Caco-2 (cell line): Measurements from ENCODE around the gene NFKB2. TPM values are rescaled to one million over a fixed set of nuclear protein-coding genes. Genes with fewer than 3 reads are reported as not detected.
A peak's percentile ranks its signal among the peaks of the same experiment; 100 is the strongest.

Experiments used
- BruUV-seq: library from RNA; stranded (reverse); fragments of 400-500 nt; replicated peaks from 2 replicates; lab custom pipeline; 2021; lab: Mats Ljungman, UMichigan
- CTCF ChIA-PET: fragments of 300-600 bp; sonication (Branson Sonifier 250); formaldehyde crosslinking; loops from one replicate; lab custom pipeline; 2022; ENCODE audit warnings: antibody characterized with exemption; lab: Charles Lee
- POLR2A ChIA-PET: fragments of 300-600 bp; sonication (Branson Sonifier 250); formaldehyde crosslinking; loops from one replicate; lab custom pipeline; 2022; ENCODE audit warnings: antibody characterized with exemption; lab: Charles Lee
- DNase-seq, 2 experiments: peaks; one replicate each; pipeline versions ENCODE4 v3.0.0 to v3.0.0-alpha.2; 2020 to 2022
- H3K27me3 ChIP-seq: replicated peaks from 2 replicates; pipeline ENCODE4 v1.6.0; 2011; ENCODE audit warnings: low read length; ENCODE audit not compliant: control insufficient read depth, insufficient read depth
- H3K36me3 ChIP-seq: 2 replicates; pipeline ENCODE4 v1.5.1; 2011; ENCODE audit warnings: low read length; ENCODE audit not compliant: control insufficient read depth, insufficient read depth
- H3K4me1 ChIP-seq: fragments of 250-450 bp; sonication (Bioruptor Pico); 2 replicates; pipeline ENCODE4 v1.5.1; 2020; ENCODE audit warnings: mild to moderate bottlenecking
- H3K4me3 ChIP-seq: 2 replicates; pipeline ENCODE4 v1.5.1; 2011; ENCODE audit warnings: low read depth, mild to moderate bottlenecking, control low read depth, low read length
- H3K9me3 ChIP-seq: fragments of 250-450 bp; sonication (Bioruptor Pico); 2 replicates; pipeline ENCODE4 v1.5.1; 2020; ENCODE audit warnings: mild to moderate bottlenecking, moderate library complexity
- H3K27ac Mint-ChIP-seq: one replicate; pipeline ENCODE4 v1.8.0; 2022; ENCODE audit warnings: mixed read lengths; ENCODE audit not compliant: unreplicated experiment
- H3K27me3 Mint-ChIP-seq: one replicate; pipeline ENCODE4 v1.8.0; 2022; ENCODE audit warnings: mixed read lengths; ENCODE audit not compliant: insufficient read depth, unreplicated experiment
- H3K36me3 Mint-ChIP-seq: one replicate; pipeline ENCODE4 v1.8.0; 2022; ENCODE audit warnings: mild to moderate bottlenecking, mixed read lengths; ENCODE audit not compliant: insufficient read depth, unreplicated experiment
- H3K4me1 Mint-ChIP-seq: one replicate; pipeline ENCODE4 v1.8.0; 2022; ENCODE audit warnings: low read depth, mixed read lengths; ENCODE audit not compliant: unreplicated experiment
- H3K4me3 Mint-ChIP-seq: one replicate; pipeline ENCODE4 v1.8.0; 2022; ENCODE audit warnings: mild to moderate bottlenecking, moderate library complexity, mixed read lengths; ENCODE audit not compliant: unreplicated experiment
- H3K9me3 Mint-ChIP-seq: one replicate; pipeline ENCODE4 v1.8.0; 2022; ENCODE audit warnings: mixed read lengths; ENCODE audit not compliant: unreplicated experiment
- CTCF ChIP-seq, 2 experiments: fragments of 200-600 bp in 1 of 2; IDR thresholded peaks; 1 replicate in 1 of 2; 2 replicates in 1 of 2; pipeline versions ENCODE4 v1.5.1 to v1.8.0; 2011 to 2022; ENCODE audit warnings: antibody characterized with exemption in 1 of 2, control low read depth in 1 of 2, inconsistent platforms in 1 of 2, low read depth in 1 of 2, low read length in 1 of 2, mild to moderate bottlenecking in 1 of 2, moderate library complexity in 1 of 2; ENCODE audit not compliant: insufficient read depth in 1 of 2, severe bottlenecking in 1 of 2, unreplicated experiment in 1 of 2
- intact Hi-C: fragments of 100-400 bp; cut with micrococcal nuclease; formaldehyde crosslinking; loops from one replicate; pipeline ENCODE4 v1.10.0; 2022; ENCODE audit not compliant: unreplicated experiment
- total RNA-seq: library from RNA; stranded (reverse); gene quantifications from 2 replicates; pipeline ENCODE4 v1.2.3, GENCODE V29; 2022

NFKB2 gene
- total RNA-seq, 1 experiment from 2014 or later: 36.5 TPM

DNA sequence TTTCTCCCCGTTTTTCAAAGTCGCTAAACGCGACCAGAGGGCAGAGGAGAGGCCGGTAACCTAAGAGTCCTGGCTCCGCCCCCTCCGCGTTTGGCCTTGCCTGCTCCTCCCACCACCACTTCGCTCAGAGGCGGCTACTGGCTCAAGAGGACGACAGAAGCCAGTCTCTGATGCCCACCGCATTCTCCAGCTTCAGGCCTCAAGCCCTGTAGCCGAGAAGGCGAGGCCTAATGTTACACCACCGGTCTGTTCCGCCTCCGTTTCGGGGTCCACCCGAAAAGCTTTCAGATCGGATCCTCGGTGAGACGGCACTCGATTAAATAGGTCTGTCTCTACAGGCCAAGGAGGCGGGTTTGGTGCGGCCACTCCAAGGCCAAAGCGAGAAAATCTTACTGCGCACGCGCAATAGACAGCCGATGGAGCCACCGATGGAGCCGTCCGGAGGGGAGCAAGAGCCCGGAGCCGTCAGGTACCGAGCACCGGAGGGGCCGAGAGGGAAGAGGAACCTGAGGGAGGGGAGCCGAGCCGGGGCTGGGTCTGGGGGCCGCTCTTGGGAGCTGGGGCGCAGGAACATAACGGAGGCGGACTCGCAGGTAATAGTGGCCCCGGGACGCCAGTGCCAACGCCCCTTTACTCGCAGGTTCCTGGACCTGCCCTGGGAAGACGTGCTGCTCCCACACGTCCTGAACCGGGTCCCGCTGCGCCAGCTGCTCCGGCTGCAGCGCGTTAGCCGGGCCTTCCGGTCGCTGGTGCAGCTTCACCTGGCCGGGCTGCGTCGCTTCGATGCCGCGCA, 25.4 kb downstream of the NFKB2 start, which contains the start of gene FBXL15:
Gene FBXL15 (plus strand): TSS at position 123 of the 793 bp plus-strand sequence. CDS start 294 bp downstream, at position 417.
- no peaks in the 10 kb centered on the region for H3K9me3 ChIP-seq
- peak within 1 kb of the TSS; percentile 83 for H3K4me3 ChIP-seq
- no peaks in the 10 kb centered on the region for H3K27me3 ChIP-seq
- ChIA-PET CTCF (interaction anchor here (0.6 to 5.3 kb wide), 14 partner anchors 11 to 370 kb away, joined by 3 to 37 read pairs (median 5); partner anchors contain the start of genes CUEDC2, ELOVL3 and NFKB2), POLR2A (interaction anchor here (0.6 to 1.7 kb wide), 3 partner anchors 11 to 58 kb away, joined by 3 to 8 read pairs (median 6); partner anchors contain the start of gene CUEDC2)
- H3K27me3 Mint-ChIP-seq: no peaks in the 10 kb centered on the region
- no TSS peak for BruUV-seq
- peaks cover 9% of the 10 kb centered on the region; the same call in 1 of the 2 replicates for H3K4me1 ChIP-seq
- peaks cover 7% of the 10 kb centered on the region for H3K4me1 Mint-ChIP-seq
- intact Hi-C loops: loop anchor here (2.0 to 5.0 kb wide), 2 partner anchors 40 to 161 kb away; no protein-coding TSS in a partner anchor
- peaks cover 33% of the 10 kb centered on the region for H3K36me3 Mint-ChIP-seq
- no peaks in the 10 kb centered on the region for H3K9me3 Mint-ChIP-seq
- no peak for TF ChIP-seq CTCF (IDR thresholded peaks at IDR 0.05; ENCODE audit: insufficient read depth in 1 of 2, low read depth in 1 of 2, low read length in 1 of 2, severe bottlenecking in 1 of 2, unreplicated experiment in 1 of 2)
- peak within 1 kb of the TSS; percentile 99 for H3K4me3 Mint-ChIP-seq
- peak within 1 kb of the TSS; percentile 97 for H3K27ac Mint-ChIP-seq
- peak; percentile 97 for DNase-seq
- H3K36me3 ChIP-seq: 0 out of 2 replicates have a peak, but pooled peaks cover 1% of the 10 kb centered on the region

GRCh38 chr10:102421507-102421756, 25.9 kb downstream of the NFKB2 start:
- peaks cover 9% of the 10 kb centered on the region; the same call in 1 of the 2 replicates for H3K4me1 ChIP-seq
- CTCF ChIA-PET: interaction anchor here (0.6 to 5.3 kb wide), 13 partner anchors 11 to 370 kb away, joined by 3 to 37 read pairs (median 5); partner anchors contain the start of genes CUEDC2, ELOVL3 and NFKB2
- no peak for TF ChIP-seq CTCF (IDR thresholded peaks at IDR 0.05; ENCODE audit: insufficient read depth in 1 of 2, low read depth in 1 of 2, low read length in 1 of 2, severe bottlenecking in 1 of 2, unreplicated experiment in 1 of 2)
- Mint-ChIP-seq H3K27ac (peak overlapping the region; percentile 97), H3K4me3 (peak overlapping the region; percentile 99), H3K36me3 (peaks cover 33% of the 10 kb centered on the region), H3K9me3 (no peaks in the 10 kb centered on the region), H3K27me3 (no peaks in the 10 kb centered on the region), H3K4me1 (peaks cover 7% of the 10 kb centered on the region)
- no peaks in the 10 kb centered on the region for H3K27me3 ChIP-seq
- no peaks in the 10 kb centered on the region for H3K9me3 ChIP-seq
- BruUV-seq: no TSS peak
- POLR2A ChIA-PET: interaction anchor here (0.6 to 2.7 kb wide), 4 partner anchors 11 to 58 kb away, joined by 3 to 20 read pairs (median 7); partner anchors contain the start of gene CUEDC2
- intact Hi-C loops: loop anchor here (2.0 to 5.0 kb wide), 2 partner anchors 39 to 161 kb away; no protein-coding TSS in a partner anchor
- H3K36me3 ChIP-seq: 0 out of 2 replicates have a peak, but pooled peaks cover 1% of the 10 kb centered on the region
- DNase-seq: no peak
- peak overlapping the region; percentile 83 for H3K4me3 ChIP-seq
